ENCODE measurements around the gene RPP40. TPM values are rescaled to one million over a fixed set of nuclear protein-coding genes. Genes with fewer than 3 reads are reported as not detected.

RPP40 gene
- total RNA-seq, 2 experiments from 2014 or later: 12.2 to 22.7 TPM

- no peak for DNase-seq (ENCODE audit: low spot score)
- Histone ChIP-seq H3K4me2 (ENCODE audit: low read length) (no peak overlapping the region), H3K27ac (ENCODE audit: low read depth, low read length, poor library complexity, severe bottlenecking) (no peak overlapping the region), H3K4me1 (ENCODE audit: insufficient read depth, low read length, poor library complexity, severe bottlenecking) (no peaks in the 10 kb centered on the region), H3K9me2 (ENCODE audit: insufficient read depth, low read length) (no peaks in the 10 kb centered on the region), H3K4me3 (ENCODE audit: low read depth, low read length, poor library complexity, severe bottlenecking) (no peak overlapping the region), H3K36me3 (ENCODE audit: insufficient read depth, low read length) (peaks cover 15% of the 10 kb centered on the region; the same call in 1 of the 2 replicates), H3K79me2 (ENCODE audit: insufficient read depth, low read depth, low read length) (no peaks in the 10 kb centered on the region), H3K9me3 (ENCODE audit: low read length) (no peaks in the 10 kb centered on the region), H2AFZ (ENCODE audit: low read length) (no peak overlapping the region), H4K20me1 (ENCODE audit: insufficient read depth, low read length) (no peaks in the 10 kb centered on the region)
- TF ChIP-seq EZH2phosphoT487 (IDR thresholded peaks at IDR 0.05; ENCODE audit: borderline replicate concordance, low read depth, low read length) (no peak), CTCF (conservative IDR thresholded peaks at IDR 0.05; ENCODE audit: low read length) (no peak)
- POLR2A ChIA-PET: interaction anchor here (0.6 to 1.1 kb wide), 3 partner anchors 11 to 1297 kb away, joined by 3 read pairs; no protein-coding TSS in a partner anchor
- CTCF ChIA-PET (ENCODE audit: unreplicated experiment): interaction anchor here (0.6 kb wide), 1 partner anchor 256 kb away, joined by 4 read pairs; no protein-coding TSS in a partner anchor
- intact Hi-C loops (cut with micrococcal nuclease; ENCODE audit: unreplicated experiment): no loop called here
- BruUV-seq (replicated peaks): no TSS peak
Measured at GRCh38 chr6:4950836-4951533, 52.9 kb downstream of the RPP40 start.

- peaks cover 24% of the 10 kb centered on the region; the same call in 1 of the 2 replicates for H3K36me3 ChIP-seq (ENCODE audit: insufficient read depth, low read length)
- TF ChIP-seq CTCF (conservative IDR thresholded peaks at IDR 0.05; ENCODE audit: low read length) (no peak), EZH2phosphoT487 (IDR thresholded peaks at IDR 0.05; ENCODE audit: borderline replicate concordance, low read depth, low read length) (no peak)
Measured at GRCh38 chr6:4950076-4950475, 53.8 kb downstream of the RPP40 start.

More at GRCh38 chr6:4950076-4950475, 53.8 kb downstream of the RPP40 start:
- Histone ChIP-seq H3K79me2 (ENCODE audit: insufficient read depth, low read depth, low read length) (no peaks in the 10 kb centered on the region), H3K4me1 (ENCODE audit: insufficient read depth, low read length, poor library complexity, severe bottlenecking) (no peaks in the 10 kb centered on the region), H3K4me2 (ENCODE audit: low read length) (no peak overlapping the region), H3K4me3 (ENCODE audit: low read depth, low read length, poor library complexity, severe bottlenecking) (no peak overlapping the region), H4K20me1 (ENCODE audit: insufficient read depth, low read length) (no peaks in the 10 kb centered on the region), H3K9me2 (ENCODE audit: insufficient read depth, low read length) (no peaks in the 10 kb centered on the region), H3K9me3 (ENCODE audit: low read length) (no peaks in the 10 kb centered on the region), H2AFZ (ENCODE audit: low read length) (no peak overlapping the region), H3K27ac (ENCODE audit: low read depth, low read length, poor library complexity, severe bottlenecking) (no peak overlapping the region)
- BruUV-seq (replicated peaks): no TSS peak
- ChIA-PET CTCF (ENCODE audit: unreplicated experiment) (no interaction called here), POLR2A (interaction anchor here (0.7 to 1.1 kb wide), 2 partner anchors 63 to 1298 kb away, joined by 3 read pairs; no protein-coding TSS in a partner anchor)
- DNase-seq (ENCODE audit: low spot score): no peak
- intact Hi-C loops (cut with micrococcal nuclease; ENCODE audit: unreplicated experiment): no loop called here

Measured in OCI-LY7 (cell line).